HT1080 (cell line): ENCODE data around the gene CNTNAP2. TPM values are rescaled to one million over a fixed set of nuclear protein-coding genes. Genes with fewer than 3 reads are reported as not detected.
"Not testable (repeated sequence)": the region's sequence is repeated elsewhere in the genome, so short reads cannot be mapped to it uniquely, and the experiment has no call there.

Experiments
- DNase-seq: peaks from one replicate; pipeline ENCODE4 v3.0.0-alpha.2; 2015; ENCODE audit warnings: low read depth
- total RNA-seq: library from RNA; depleted of rRNA; stranded (reverse); fragments of >200 nt; shearing (Covaris generic); gene quantifications from 2 replicates; pipeline ENCODE4 v1.2.3, GENCODE V29; 2014

The CNTNAP2 gene
- total RNA-seq, 1 experiment from 2014 or later: not detected

DNA sequence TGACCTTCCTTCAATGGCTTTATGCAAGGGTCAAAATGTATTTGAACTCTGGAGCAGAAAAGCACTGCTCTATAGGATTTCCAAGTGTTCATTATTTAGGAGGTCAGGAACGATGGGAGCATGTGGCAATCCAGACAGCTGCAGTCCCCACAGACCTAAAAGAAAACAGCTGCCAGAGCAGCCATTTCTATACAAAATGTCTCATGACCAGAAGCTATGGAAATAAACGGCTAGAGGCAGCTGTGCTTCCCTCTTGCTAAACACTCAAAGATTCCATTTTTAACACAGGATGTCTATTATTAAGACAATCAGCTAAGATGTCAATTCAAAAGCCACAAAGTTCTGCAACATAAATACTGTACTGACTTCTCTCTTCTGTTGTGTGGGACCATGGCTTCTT, 1594.8 kb downstream of the CNTNAP2 start:
- DNase-seq: no peak

DNA sequence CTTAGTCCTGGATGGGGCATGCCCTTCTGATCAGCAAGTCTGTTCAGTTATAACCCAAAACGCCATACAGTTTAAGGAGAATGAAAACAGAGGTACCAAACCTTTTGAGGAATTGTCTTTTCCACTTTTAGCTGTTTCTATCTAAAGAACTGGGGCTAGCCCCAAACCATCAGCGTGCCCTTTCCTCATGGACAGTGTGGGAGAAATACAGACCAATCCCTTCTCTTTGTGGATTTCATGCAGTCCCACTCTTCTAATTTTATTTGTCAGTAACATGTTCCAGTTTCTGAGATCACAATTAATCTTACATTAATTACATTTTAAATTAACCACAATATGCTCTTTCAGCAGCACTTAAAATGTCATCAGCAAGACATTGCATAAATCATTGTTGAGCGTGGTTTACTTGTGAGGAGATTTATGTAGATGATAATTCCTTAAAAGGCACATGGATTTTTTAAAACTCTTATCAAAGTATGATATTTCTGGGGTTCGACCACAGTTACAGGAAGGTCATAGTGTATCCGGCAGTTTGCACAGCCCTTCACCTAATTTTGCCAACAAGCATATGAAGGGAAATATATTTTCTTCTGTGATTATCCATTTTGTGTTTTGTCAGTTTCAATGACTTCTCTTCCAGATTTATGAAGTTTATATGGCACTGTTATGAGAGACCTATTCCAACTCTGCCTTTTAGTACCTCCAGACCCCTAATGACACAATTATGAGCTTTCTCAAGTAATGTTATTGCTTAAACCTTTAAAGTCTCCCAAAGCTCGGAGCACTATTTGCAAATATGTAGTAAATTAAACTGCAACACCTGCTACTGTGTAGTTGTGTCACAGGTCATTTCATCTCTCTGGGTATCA, 1605.6 kb downstream of the CNTNAP2 start:
- DNase-seq: no peak

DNA sequence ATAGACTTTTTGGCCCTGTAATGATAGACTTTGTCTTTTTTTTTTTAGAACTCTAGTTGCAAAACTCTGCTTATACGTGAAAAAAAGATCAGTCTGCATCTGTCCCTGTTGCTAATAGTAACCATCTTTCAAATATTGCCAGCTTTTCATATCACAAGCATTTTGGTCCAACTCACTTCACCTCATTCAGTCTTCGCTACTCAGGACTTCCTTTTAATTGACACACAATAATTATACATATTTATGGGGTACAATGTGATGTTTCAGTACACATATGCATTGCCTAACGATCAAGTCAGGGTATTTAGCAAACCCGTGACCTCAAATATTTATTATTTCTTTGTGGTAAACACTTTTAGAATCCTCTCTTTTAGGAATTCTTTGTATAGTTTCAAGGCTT, 1606.9 kb downstream of the CNTNAP2 start:
- no peak for DNase-seq

DNA sequence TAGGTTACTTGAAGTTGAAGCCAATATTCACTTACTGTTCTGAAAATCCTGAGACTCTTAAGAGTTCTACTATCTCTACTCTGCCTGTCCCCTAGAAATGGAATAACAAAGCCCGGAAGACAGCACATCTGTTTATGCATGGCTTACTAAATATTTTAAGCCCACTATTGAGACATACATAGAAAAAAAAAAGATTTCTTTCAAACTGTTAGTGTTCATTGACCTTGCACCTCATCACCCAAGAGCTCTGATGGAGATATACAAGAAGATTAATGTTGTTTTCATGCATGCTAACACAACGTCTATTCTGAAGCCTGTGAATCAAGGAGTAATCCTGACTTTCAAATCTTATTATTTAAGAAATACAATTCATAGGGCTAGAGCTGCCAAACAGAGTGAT, 1614.7 kb downstream of the CNTNAP2 start:
- DNase-seq: no peak

DNA sequence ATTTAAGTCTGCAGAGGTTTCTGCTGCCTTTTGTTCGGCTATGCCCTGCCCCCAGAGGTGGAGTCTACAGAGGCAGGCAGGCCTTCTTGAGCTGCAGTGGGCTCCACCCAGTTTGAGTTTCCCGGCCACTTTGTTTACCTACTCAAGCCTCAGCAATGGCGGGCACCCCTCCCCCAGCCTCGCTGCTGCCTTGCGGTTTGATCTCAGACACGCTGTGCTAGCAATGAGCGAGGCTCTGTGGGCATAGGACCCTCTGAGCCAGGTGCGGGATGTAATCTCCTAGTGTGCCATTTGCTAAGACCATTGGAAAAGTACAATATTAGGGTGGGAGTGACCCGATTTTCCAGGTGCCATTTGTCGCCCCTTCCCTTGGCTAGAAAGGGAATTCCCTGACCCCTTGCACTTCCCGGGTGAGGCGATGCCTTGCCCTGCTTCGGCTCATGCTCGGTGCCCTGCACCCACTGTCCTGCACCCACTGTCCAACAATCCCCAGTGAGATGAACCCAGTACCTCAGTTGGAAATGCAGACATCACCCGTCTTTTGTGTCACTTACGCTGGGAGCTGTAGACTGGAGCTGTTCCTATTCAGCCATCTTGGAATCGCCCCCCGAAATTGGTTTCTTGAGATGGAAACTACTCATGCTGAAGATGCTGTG, 1621.1 kb downstream of the CNTNAP2 start:
- not testable (repeated sequence) for DNase-seq

DNA sequence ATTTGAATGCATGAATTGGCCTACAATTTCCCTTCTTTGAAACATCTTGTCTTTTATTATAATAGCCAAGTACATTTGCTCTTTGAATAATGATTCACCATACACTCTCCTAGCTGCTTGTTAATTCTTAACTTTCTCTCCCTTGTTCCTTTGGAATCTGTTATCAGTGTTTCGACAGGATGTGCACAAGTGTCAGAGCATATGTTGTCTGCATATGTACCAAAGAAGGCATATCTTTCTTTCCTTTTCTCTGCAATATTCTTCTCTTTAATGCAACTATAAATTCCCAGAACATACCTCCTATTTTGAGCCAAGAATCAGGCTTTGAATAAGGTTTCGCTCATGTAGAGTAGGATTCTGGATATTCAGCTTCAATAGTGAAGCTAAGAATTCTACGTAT, 1625.7 kb downstream of the CNTNAP2 start:
- DNase-seq: no peak

DNA sequence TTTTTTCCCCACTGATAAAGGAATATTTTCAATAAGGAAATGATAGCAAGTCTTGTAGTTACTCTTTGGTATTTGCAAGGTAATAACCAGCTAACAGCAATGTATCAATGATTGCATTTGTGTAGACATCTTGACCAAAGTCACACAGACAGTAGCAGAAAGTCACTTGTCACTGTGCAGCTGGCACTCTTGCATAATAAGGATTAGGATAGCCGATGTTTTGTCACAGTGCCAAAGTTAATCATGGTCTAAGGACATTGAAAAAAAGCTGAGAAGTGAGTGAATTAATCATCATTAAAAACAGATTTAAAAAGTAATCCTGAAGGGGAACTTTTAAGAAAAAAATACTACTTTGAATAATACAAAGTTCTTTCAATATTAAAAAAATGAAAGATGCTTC, 1639.7 kb downstream of the CNTNAP2 start:
- DNase-seq: no peak

DNA sequence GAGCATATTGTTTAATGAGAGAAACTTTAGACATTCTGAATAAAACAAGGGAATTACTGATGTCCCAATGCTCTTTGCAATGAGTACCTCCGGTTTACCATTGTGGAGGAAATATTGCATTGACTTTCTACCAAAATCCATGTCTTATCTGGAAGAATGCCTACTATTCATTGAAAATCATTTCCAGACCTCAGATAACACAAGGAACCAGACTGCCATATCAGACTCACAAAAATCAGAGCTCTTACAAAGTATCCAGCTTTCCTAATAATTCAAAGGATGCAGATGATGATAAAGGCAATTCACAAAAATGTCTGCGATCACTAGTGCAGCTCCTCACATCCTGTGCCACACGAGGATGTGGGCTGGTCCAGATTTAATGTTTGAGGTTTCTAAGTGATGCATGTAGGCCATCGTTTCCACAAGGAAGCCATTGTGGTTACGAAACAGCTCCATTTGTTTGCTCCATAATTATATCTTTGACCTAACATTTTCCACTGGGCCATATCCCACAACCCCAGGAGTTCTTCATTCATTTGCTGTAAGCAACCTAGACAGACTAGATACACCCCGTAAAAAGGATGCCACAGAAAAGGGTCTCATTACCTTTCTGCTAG, 1642.8 kb downstream of the CNTNAP2 start:
- DNase-seq: peak; percentile 3

DNA sequence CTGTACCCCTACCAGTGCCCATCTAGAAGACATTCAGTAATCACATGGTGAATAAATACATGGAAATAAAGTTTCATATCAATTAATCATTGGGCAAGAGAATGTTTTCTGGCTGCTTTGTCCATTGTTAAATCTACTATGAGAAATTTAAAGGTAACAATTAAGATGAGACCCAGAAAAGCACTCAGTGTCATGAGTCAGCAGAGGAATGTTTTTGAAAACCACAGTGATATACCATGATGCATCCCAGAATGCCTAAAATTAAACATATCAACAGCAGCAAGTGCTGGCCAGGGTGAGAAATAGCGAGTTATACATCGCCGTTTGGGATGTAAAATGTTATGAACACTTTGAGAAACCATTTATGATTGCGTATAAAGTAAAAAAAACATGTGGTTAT, 1648.7 kb downstream of the CNTNAP2 start:
- DNase-seq: peak; percentile 15

DNA sequence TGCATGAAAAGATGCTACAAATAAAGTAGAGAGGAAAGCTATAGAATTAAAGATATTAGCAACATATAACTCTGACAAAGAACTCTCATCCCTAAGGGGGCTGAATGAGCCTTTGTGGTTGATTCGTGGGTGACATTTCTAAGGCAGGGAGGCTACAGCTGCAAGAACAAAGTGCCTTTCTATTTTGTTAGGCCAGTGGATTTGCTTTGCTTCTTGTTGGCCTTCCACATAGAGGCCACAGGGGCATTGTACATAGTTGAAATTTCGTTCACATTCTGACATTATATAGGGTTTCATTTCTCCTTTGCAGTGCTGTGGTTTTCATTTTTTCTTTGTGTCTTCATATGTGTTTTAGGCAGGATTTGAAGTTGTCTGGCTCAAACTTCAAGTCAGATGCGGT, 1654.7 kb downstream of the CNTNAP2 start:
- DNase-seq: no peak

DNA sequence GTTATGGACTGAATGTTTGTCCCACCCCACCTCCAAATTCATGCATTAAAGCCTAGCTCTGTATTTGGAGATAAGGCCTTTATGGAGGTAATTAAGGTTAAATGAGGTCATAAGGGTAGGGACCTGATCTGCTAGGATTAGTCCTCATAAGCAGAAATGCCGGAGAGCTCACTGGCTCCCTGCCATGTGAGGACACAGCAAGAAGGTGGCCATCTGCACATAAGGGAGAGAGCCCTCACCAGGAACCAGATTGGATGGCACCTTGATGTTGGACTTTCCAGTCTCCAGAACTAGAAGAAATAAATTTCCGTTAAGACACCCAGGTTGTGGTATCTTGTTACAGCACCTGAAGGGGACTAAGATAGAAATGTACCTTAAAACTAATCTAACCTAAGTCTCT, 1657.9 kb downstream of the CNTNAP2 start:
- no peak for DNase-seq

DNA sequence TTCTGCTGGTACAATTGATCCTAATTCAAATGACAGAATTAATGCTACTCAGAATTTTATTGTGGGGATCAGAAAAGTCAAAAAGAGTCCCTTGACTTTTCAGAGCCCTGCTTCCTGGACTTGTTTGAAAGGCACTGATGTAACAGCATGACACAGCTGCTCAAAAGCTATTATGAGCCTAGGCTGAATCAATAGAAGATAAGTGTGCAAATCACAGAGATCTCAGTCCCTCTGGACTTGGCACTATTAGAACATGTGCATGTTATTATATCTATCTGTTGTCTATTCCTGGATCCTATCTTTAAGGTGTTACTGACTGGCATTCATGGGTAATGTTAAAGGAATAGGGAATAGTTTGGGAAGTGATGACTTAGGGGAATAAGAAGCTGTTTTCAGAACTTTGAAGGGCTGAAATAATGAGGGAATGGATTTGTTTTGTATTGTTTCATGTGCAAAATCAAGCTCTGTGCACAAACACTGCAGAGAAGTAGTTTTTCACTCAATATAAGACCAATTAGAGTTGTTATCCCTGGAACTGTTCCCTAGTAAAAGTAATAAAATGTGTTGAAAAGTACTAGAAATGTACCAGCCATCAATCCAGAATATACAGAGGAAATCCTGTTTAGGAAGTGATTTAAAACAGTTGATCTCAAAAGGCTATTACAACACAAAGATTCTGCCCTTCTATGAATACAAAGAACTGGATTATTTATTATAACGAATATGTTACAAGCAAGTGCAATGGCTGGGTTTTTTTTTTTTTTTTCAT, 1659.1 kb downstream of the CNTNAP2 start:
- no peak for DNase-seq

DNA sequence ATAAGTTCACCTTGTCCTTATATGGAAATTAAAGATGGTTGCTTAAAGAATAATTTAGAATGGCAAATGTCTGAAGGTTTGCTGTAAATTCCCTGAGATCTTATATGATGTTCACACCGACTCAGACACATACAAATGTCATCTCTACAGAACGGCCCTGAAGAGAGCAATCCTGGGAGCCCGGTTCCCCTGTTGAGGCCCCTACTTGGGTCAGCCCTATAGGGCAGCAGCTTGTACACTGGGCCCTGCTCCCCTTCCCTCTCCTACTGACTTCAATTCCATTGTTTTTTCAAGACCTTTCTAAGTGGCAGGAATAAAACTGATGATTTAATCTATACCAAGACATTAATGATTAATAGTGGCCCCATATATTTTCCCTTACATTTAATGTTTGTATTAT, 1660.7 kb downstream of the CNTNAP2 start:
- no peak for DNase-seq

DNA sequence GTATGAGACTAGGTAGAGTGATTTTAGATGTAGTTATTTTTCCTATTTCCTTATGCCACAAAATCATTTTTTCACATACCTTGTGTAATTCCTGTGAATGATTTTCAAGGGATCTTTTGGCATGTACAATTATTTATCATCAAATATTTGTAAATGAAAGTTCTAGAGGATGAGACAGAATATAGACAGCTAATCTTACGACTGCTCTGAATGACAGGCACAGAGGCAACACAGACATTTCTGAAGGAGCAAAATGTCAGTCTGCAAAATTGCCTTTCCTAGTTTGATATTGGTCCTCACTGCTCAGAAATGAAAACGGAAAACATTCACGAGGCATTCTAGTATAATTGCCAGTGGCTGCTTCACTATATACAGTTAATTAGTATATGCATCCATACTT, 1663.3 kb downstream of the CNTNAP2 start:
- no peak for DNase-seq

DNA sequence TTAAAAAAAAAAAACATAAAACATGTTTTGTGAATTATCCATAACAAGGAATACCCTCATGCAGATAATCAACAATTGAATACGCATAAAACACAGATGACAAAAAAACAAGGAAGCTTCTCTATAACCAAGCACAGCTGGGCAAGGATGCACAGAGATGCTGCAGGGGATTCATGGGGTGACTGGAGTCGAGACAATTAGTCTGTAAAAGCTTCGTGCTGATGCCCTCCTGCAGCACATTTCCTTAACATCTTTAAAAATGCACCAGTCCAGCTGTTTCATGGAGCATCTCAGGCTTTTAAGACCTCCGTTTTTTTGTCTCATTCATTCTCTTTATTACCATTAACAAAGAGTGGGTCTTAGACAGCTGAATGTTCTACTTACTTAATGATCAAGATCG, 1680.0 kb downstream of the CNTNAP2 start:
- DNase-seq: no peak

DNA sequence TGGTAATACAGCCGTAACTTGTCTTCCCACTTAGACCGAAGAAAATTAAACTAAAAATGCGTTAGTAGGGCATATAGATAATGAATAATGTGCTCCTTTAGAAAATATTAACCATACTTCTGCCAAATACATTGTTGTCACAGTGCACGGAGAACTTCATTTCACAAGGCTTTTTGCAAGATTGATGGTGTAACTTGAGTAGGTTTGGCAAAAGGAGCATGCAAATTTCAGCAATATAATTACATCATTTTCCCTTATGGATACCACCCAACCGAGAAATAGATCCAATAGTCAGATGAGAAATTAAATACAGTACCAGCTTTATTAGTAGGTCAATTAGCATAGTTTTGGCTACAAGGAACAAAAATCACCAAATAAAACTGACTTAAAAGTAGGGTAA, 1681.4 kb downstream of the CNTNAP2 start:
- no peak for DNase-seq

DNA sequence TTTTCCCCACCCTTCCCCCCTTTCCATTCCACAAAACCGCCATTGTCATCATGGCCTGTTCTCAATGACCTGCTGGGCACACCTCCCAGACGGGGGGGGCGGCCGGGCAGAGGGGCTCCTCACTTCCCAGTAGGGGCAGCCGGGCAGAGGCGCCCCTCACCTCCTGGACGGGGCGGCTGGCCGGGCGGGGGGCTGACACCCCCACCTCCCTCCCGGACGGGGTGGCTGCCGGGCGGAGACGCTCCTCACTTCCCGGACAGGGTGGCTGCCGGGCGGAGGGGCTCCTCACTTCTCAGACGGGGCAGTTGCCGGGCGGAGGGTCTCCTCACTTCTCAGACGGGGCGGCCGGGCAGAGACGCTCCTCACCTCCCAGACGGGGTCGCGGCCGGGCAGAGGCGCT, 1685.2 kb downstream of the CNTNAP2 start:
- not testable (repeated sequence) for DNase-seq

DNA sequence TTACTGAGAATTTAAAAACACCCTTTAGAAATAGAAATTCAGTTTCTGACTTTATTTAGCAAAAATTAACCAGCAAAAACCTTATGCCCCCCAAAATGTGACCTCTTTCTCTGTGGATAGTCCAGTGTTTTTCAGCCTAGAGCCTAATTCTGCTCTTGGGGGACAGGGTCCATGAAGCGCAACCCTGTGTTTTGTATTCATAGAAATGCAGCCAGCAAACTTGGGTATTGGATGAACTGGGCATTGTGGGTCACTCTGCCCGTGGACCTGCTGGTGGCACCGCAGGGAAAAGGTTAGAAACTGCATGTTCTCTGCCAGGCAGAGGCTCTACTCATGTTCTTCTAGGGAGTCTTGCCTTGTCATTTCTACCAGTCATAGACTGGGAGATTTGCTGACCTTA, 1686.5 kb downstream of the CNTNAP2 start:
- no peak for DNase-seq

DNA sequence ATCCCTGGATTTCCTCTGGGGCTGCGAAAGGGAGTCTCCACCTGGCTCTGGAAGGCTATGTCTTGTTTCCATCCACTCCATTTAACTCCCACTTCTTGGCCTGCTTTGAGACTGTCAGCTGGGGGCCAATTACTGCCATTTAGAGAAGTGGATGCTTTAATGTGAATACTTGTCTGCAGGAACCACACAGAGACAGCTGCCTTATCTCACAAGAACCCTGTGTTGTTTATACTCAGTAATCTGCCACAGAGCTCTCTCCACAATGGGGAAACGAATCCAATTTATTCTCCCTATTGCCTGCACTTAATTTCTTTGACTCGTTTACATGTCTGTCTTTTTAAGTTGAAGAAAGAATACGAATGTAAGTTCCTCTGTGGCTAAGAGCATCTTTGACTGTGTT, 1687.0 kb downstream of the CNTNAP2 start:
- DNase-seq: no peak

DNA sequence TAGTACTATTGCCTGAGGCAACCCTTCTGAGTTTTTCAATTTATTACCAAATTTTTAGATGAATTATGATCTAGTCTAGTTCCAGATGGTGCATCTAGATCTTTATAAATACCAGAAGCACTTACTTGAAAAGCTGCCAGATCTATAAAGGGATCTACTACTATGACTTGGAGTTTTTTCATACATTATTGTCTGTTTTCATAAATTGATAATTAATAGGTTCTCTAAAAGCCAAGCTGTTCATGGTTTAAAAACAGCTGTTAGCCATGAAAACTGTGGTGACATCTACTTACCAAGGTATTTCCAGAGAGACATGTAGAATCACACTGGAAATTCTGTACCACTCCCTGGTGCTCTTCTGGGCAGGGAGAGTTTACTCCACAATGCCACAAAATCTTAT, 1687.4 kb downstream of the CNTNAP2 start:
- DNase-seq: no peak

DNA sequence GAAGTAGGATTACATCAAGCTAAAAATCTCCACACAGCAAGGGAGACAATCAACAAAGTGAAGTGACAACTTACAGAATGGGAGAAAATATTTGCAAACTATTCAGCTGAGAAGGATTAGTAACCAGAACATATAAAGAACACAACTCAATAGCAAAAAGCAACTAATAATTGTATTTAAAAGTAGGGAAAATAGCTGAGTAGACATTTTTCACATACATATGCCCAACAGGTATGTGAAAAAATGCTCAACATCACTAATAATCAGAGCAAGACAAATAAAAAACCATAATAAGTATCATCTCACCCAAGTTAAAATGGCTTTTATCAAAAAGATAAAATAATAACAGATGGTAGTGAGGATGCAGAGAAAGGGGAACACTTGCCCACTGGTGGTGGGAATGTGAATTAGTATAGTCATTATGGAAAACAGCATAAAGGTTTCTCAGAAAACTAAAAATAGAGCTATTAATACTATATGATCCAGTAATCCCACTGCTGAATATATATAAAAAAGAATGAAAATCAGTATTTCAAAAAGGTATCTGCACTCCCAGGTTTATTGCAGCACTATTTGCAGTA, 1689.5 kb downstream of the CNTNAP2 start:
- DNase-seq: no peak
